Upper lobe of left lung (tissue), 4 donors: ENCODE results near the gene PPARD.

Experiments used
- POLR2A ChIP-seq, 4 donors: fragments of 450-650 bp; IDR thresholded peaks; one replicate each; pipeline ENCODE4 v1.5.1; 2016 to 2017; ENCODE audit warnings: antibody characterized with exemption in 4 of 4, mild to moderate bottlenecking in 2 of 4
- POLR2AphosphoS5 ChIP-seq, 2 donors: sonication (generic); formaldehyde crosslinking; IDR thresholded peaks; one replicate each; pipeline ENCODE4 v1.5.1; 2017; ENCODE audit warnings: antibody characterized with exemption in 2 of 2

DNA sequence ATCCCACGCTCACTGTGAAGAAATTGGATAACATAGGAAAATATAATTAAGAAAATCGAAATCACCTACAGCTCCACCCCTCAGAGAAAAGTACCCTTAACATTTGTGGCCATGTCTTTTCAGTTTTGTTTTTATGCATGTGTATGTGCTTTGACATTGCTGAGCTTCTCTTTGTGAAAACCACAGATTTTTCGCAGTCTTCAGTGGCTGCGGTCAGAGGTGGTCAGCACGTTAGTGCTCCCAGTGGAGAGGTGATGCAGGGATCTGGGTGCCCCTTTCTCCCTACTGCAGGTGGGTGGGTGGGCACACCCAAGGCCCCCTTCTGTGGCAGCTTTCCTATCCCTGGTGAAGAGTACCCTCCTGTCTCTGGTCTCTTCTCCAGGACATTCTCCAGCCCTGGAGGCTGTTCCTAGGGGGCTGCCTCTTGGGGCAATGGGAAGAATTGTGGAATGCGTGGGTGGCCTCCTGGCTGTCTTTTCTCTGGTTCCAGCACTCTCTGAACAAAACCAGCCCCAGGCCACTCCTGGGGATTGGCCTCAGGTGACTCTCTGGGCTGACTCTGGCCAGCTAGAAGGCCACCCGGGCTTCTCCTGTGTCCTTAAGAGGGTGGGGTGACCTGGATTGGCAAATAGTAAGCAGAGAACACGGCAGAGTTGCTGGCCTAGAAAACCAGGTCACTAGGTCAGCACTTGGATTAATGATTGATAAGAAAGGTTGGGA is 59.9 kb downstream of the PPARD start:
- TF ChIP-seq POLR2A (IDR thresholded peaks at IDR 0.05) (no peak), POLR2AphosphoS5 (IDR thresholded peaks at IDR 0.05) (peak in 1 of 2 donors; percentile 20)
